ENCODE data around the gene FOXP1.

The FOXP1 gene

DNA sequence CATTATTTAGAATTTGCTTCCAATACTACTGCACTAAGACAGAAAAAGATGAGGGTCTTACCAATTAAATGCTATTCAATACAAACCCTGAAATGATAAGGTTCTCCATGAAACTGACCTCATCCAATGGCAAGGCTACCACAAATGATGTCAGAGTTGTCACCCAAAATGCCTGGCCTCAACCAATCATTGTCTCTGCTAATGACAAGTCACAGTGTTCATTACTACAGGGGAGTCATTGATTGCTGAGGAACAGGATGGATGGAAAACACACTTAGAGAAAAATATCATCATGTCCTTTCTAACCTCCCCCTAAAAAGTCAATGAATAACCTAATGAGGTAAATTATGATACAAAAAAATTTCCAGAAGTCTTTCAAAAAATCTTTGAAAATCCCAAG, 91.0 kb downstream of the FOXP1 start:
- Histone ChIP-seq H3K79me2 (ENCODE audit: insufficient read depth, low read length) (peaks cover 27% of the 10 kb centered on the region), H3K4me2 (ENCODE audit: low read length) (no peak overlapping the region), H4K20me1 (ENCODE audit: insufficient read depth, low read length) (no peaks in the 10 kb centered on the region), H3K9me3 (ENCODE audit: low read length) (peaks cover 7% of the 10 kb centered on the region), H3F3A (ENCODE audit: insufficient read depth, low read length) (no peaks in the 10 kb centered on the region), H3K9me2 (ENCODE audit: low read depth, low read length) (no peaks in the 10 kb centered on the region), H3K9ac (ENCODE audit: low read length) (no peak overlapping the region), H3K36me3 (ENCODE audit: insufficient read depth, low read length) (peaks cover 77% of the 10 kb centered on the region), H3K27ac (ENCODE audit: low read depth, low read length, poor library complexity, severe bottlenecking) (no peak overlapping the region), H3K4me1 (ENCODE audit: insufficient read depth, low read length, severe bottlenecking) (peaks cover 27% of the 10 kb centered on the region), H3K27me3 (ENCODE audit: insufficient read depth, low read length) (no peaks in the 10 kb centered on the region), H2AFZ (ENCODE audit: low read length) (no peak overlapping the region), H3K4me3 (ENCODE audit: low read depth, low read length, poor library complexity, severe bottlenecking) (no peak overlapping the region)
- TF ChIP-seq EZH2 (IDR thresholded peaks at IDR 0.05; ENCODE audit: borderline replicate concordance, low read length): no peak
- TF ChIP-seq, protein P1, sequence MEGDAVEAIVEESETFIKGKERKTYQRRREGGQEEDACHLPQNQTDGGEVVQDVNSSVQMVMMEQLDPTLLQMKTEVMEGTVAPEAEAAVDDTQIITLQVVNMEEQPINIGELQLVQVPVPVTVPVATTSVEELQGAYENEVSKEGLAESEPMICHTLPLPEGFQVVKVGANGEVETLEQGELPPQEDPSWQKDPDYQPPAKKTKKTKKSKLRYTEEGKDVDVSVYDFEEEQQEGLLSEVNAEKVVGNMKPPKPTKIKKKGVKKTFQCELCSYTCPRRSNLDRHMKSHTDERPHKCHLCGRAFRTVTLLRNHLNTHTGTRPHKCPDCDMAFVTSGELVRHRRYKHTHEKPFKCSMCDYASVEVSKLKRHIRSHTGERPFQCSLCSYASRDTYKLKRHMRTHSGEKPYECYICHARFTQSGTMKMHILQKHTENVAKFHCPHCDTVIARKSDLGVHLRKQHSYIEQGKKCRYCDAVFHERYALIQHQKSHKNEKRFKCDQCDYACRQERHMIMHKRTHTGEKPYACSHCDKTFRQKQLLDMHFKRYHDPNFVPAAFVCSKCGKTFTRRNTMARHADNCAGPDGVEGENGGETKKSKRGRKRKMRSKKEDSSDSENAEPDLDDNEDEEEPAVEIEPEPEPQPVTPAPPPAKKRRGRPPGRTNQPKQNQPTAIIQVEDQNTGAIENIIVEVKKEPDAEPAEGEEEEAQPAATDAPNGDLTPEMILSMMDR (IDR thresholded peaks at IDR 0.05; ENCODE audit: low read length): no peak

DNA sequence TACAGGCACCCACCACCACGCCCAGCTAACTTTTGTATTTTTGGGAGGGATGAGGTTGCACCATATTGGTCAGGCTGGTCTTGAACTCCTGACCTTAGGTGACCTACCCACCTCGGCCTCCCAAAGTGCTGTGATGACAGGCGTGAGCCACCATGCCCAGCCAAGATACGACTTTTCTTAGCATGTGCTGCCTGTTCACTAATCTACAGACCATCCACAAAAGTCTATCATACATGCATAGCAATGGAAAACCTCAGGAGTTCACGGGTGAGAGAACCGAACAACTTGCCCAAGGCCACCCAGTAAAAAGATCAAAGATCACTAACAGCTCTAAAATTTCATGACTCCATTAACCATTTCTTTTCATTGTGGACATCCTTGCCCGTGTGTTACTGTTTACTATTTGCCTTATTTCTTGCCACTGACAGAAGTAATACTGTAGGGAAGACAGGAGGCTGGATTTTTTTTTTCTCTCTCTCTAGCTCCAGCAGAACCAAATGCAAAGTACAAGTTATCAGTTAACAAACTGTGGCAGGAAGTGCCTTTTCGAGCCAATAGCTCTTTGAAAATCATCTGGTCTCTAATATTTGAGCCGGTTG, 92.3 kb downstream of the FOXP1 start:
- Histone ChIP-seq H3K9me3 (ENCODE audit: low read length) (peaks cover 7% of the 10 kb centered on the region), H3F3A (ENCODE audit: insufficient read depth, low read length) (peaks cover 3% of the 10 kb centered on the region; the same call in 1 of the 2 replicates), H3K27me3 (ENCODE audit: insufficient read depth, low read length) (no peaks in the 10 kb centered on the region), H3K36me3 (ENCODE audit: insufficient read depth, low read length) (peaks cover 76% of the 10 kb centered on the region), H2AFZ (ENCODE audit: low read length) (no peak overlapping the region), H3K9me2 (ENCODE audit: low read depth, low read length) (no peaks in the 10 kb centered on the region), H3K27ac (ENCODE audit: low read depth, low read length, poor library complexity, severe bottlenecking) (no peak overlapping the region), H3K9ac (ENCODE audit: low read length) (no peak overlapping the region), H3K4me2 (ENCODE audit: low read length) (no peak overlapping the region), H3K79me2 (ENCODE audit: insufficient read depth, low read length) (peaks cover 36% of the 10 kb centered on the region), H3K4me1 (ENCODE audit: insufficient read depth, low read length, severe bottlenecking) (peaks cover 37% of the 10 kb centered on the region), H3K4me3 (ENCODE audit: low read depth, low read length, poor library complexity, severe bottlenecking) (no peak overlapping the region), H4K20me1 (ENCODE audit: insufficient read depth, low read length) (no peaks in the 10 kb centered on the region)
- no peak for TF ChIP-seq EZH2 (IDR thresholded peaks at IDR 0.05; ENCODE audit: borderline replicate concordance, low read length)
- TF ChIP-seq, protein P1 (IDR thresholded peaks at IDR 0.05; ENCODE audit: low read length): no peak

DNA sequence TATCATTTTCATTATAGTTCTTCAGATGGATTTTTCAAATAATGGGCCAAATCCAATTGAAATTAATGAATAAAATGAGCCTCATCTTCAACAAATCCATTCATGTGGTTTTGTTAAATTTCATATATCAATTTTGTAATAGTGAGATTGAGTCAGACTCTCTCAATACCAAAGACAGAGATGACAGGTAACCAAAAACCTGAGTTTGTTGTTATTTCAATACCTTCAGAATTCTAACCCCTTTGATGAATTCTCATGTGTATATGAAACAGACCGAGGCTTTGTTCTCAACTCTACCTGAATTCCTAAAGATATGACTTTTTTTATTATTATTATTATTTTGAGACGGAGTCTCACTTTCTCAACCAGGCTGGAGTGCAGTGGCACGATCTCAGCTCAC, 92.8 kb downstream of the FOXP1 start:
- Histone ChIP-seq H3K4me2 (ENCODE audit: low read length) (no peak overlapping the region), H3K27ac (ENCODE audit: low read depth, low read length, poor library complexity, severe bottlenecking) (no peak overlapping the region), H4K20me1 (ENCODE audit: insufficient read depth, low read length) (no peaks in the 10 kb centered on the region), H3K4me3 (ENCODE audit: low read depth, low read length, poor library complexity, severe bottlenecking) (no peak overlapping the region), H3F3A (ENCODE audit: insufficient read depth, low read length) (peaks cover 3% of the 10 kb centered on the region; the same call in 1 of the 2 replicates), H3K36me3 (ENCODE audit: insufficient read depth, low read length) (peaks cover 70% of the 10 kb centered on the region), H2AFZ (ENCODE audit: low read length) (no peak overlapping the region), H3K4me1 (ENCODE audit: insufficient read depth, low read length, severe bottlenecking) (peaks cover 35% of the 10 kb centered on the region), H3K9ac (ENCODE audit: low read length) (no peak overlapping the region), H3K9me3 (ENCODE audit: low read length) (peaks cover 7% of the 10 kb centered on the region), H3K79me2 (ENCODE audit: insufficient read depth, low read length) (peaks cover 36% of the 10 kb centered on the region), H3K9me2 (ENCODE audit: low read depth, low read length) (no peaks in the 10 kb centered on the region), H3K27me3 (ENCODE audit: insufficient read depth, low read length) (no peaks in the 10 kb centered on the region)
- TF ChIP-seq EZH2 (IDR thresholded peaks at IDR 0.05; ENCODE audit: borderline replicate concordance, low read length): no peak
- TF ChIP-seq, protein P1 (IDR thresholded peaks at IDR 0.05; ENCODE audit: low read length): no peak
